ENCODE measurements around the gene STARD8.
"Not testable (repeated sequence)": the region's sequence is repeated elsewhere in the genome, so short reads cannot be mapped to it uniquely, and the experiment has no call there.

Gene STARD8

GRCh38 chrX:68647156-68647957, at the start of gene STARD8:
STARD8 (plus strand) TSS chrX:68647666; CDS start chrX:68647883, 217 bp downstream.
- in situ Hi-C loops (cut with HindIII; ENCODE audit: low sequenced_read_pairs), result no loop called here

- in situ Hi-C loops (cut with HindIII; ENCODE audit: low sequenced_read_pairs), result no loop called here
Observed at GRCh38 chrX:68598841-68599240, 48.6 kb upstream of the STARD8 start.

- in situ Hi-C loops (cut with HindIII; ENCODE audit: low sequenced_read_pairs), result no loop called here
Observed at GRCh38 chrX:68599256-68600152, 48.0 kb upstream of the STARD8 start.

GRCh38 chrX:68604216-68604615, 43.2 kb upstream of the STARD8 start:
- in situ Hi-C loops (cut with HindIII; ENCODE audit: low sequenced_read_pairs), result not testable (repeated sequence)

- in situ Hi-C loops (cut with HindIII; ENCODE audit: low sequenced_read_pairs), result not testable (repeated sequence)
Observed at GRCh38 chrX:68614733-68615132, 32.7 kb upstream of the STARD8 start.

GRCh38 chrX:68627986-68628385, 19.5 kb upstream of the STARD8 start:
- in situ Hi-C loops (cut with HindIII; ENCODE audit: low sequenced_read_pairs), result no loop called here

- in situ Hi-C loops (cut with HindIII; ENCODE audit: low sequenced_read_pairs), result not testable (repeated sequence)
Observed at GRCh38 chrX:68629936-68630335, 17.5 kb upstream of the STARD8 start.

- in situ Hi-C loops (cut with HindIII; ENCODE audit: low sequenced_read_pairs), result no loop called here
Observed at GRCh38 chrX:68631336-68631735, 16.1 kb upstream of the STARD8 start.

GRCh38 chrX:68632491-68632890, 15.0 kb upstream of the STARD8 start:
- in situ Hi-C loops (cut with HindIII; ENCODE audit: low sequenced_read_pairs), result no loop called here

- in situ Hi-C loops (cut with HindIII; ENCODE audit: low sequenced_read_pairs), result no loop called here
Observed at GRCh38 chrX:68633981-68634380, 13.5 kb upstream of the STARD8 start.

- in situ Hi-C loops (cut with HindIII; ENCODE audit: low sequenced_read_pairs), result no loop called here
Observed at GRCh38 chrX:68634649-68635227, 12.7 kb upstream of the STARD8 start.

- in situ Hi-C loops (cut with HindIII; ENCODE audit: low sequenced_read_pairs), result no loop called here
Observed at GRCh38 chrX:68640661-68641060, 6.8 kb upstream of the STARD8 start.

GRCh38 chrX:68644861-68645260, 2.6 kb upstream of the STARD8 start:
- in situ Hi-C loops (cut with HindIII; ENCODE audit: low sequenced_read_pairs), result no loop called here

GRCh38 chrX:68646421-68646820, 1.0 kb upstream of the STARD8 start:
- in situ Hi-C loops (cut with HindIII; ENCODE audit: low sequenced_read_pairs), result no loop called here

- in situ Hi-C loops (cut with HindIII; ENCODE audit: low sequenced_read_pairs), result no loop called here
Observed at GRCh38 chrX:68648960-68649359, 1.5 kb downstream of the STARD8 start.

GRCh38 chrX:68650491-68650890, 3.0 kb downstream of the STARD8 start:
- in situ Hi-C loops (cut with HindIII; ENCODE audit: low sequenced_read_pairs), result no loop called here

- in situ Hi-C loops (cut with HindIII; ENCODE audit: low sequenced_read_pairs), result no loop called here
Observed at GRCh38 chrX:68651110-68651509, 3.6 kb downstream of the STARD8 start.

- in situ Hi-C loops (cut with HindIII; ENCODE audit: low sequenced_read_pairs), result no loop called here
Observed at GRCh38 chrX:68652326-68653170, 5.1 kb downstream of the STARD8 start.

- in situ Hi-C loops (cut with HindIII; ENCODE audit: low sequenced_read_pairs), result no loop called here
Observed at GRCh38 chrX:68654693-68655092, 7.2 kb downstream of the STARD8 start.

GRCh38 chrX:68656473-68656872, 9.0 kb downstream of the STARD8 start:
- in situ Hi-C loops (cut with HindIII; ENCODE audit: low sequenced_read_pairs), result not testable (repeated sequence)

GRCh38 chrX:68658530-68658929, 11.1 kb downstream of the STARD8 start:
- in situ Hi-C loops (cut with HindIII; ENCODE audit: low sequenced_read_pairs), result no loop called here
